ENCODE measurements around the gene LGALS9.

DNA sequence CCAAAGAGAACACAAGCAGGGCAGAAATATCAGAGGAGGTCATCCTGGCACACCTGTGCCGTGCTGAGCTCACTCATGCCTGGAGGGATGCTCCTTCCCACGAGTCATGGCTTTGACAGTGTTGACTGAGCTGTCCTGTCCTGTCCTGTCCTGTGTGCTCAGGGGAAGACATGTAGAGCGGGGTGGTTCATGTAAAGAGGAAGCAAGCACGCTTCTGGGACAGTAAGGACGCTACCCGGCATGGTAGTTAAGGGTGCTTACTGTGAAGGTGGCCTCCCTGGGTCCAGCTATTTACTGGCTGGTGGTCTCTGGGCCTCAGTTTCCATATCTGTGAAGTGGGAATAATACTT lies 398 bp downstream of the LGALS9 start:
- TF ChIP-seq, protein P1, sequence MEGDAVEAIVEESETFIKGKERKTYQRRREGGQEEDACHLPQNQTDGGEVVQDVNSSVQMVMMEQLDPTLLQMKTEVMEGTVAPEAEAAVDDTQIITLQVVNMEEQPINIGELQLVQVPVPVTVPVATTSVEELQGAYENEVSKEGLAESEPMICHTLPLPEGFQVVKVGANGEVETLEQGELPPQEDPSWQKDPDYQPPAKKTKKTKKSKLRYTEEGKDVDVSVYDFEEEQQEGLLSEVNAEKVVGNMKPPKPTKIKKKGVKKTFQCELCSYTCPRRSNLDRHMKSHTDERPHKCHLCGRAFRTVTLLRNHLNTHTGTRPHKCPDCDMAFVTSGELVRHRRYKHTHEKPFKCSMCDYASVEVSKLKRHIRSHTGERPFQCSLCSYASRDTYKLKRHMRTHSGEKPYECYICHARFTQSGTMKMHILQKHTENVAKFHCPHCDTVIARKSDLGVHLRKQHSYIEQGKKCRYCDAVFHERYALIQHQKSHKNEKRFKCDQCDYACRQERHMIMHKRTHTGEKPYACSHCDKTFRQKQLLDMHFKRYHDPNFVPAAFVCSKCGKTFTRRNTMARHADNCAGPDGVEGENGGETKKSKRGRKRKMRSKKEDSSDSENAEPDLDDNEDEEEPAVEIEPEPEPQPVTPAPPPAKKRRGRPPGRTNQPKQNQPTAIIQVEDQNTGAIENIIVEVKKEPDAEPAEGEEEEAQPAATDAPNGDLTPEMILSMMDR (optimal IDR thresholded peaks at IDR 0.05 in 1 of 3, IDR thresholded peaks at IDR 0.05 in 1 of 3, conservative IDR thresholded peaks at IDR 0.05 in 1 of 3; ENCODE audit: extremely low read depth in 1 of 3, insufficient read depth in 2 of 3, low read length in 3 of 3): no peak
- no peak for TF ChIP-seq EZH2 (IDR thresholded peaks at IDR 0.05; ENCODE audit: low read length)

Data from keratinocyte (primary cell).